ENCODE measurements around the gene API5.

API5 gene

GRCh38 chr11:43360361-43361032 is 48.7 kb downstream of the API5 start:
- DNase-seq, result no peak

DNA sequence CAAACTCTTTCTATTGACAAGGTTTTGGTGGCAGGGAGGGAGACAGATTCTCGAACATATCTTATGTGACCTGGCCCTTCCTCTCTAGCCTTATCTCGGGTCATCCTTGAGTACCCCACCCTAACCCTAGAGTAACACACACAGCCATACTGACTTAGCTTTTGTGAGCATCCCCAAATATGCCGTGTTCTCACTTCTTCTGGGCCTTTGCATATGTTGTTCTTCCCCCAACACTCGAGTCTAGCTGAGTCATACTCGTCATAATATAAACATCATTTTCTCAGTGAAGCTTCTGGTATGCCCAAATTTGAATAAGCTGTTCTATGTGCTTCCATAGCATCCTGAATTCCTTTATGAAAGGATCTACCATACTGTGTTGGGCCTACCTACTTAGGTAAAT is 54.9 kb downstream of the API5 start:
- DNase-seq, result no peak

GRCh38 chr11:43367382-43368178 is 55.8 kb downstream of the API5 start:
- no peak for DNase-seq

GRCh38 chr11:43376065-43376464 is 64.3 kb downstream of the API5 start:
- no peak for DNase-seq

- no peak for DNase-seq
These were observed 64.8 kb downstream of the API5 start for GRCh38 chr11:43376594-43376993.

DNA sequence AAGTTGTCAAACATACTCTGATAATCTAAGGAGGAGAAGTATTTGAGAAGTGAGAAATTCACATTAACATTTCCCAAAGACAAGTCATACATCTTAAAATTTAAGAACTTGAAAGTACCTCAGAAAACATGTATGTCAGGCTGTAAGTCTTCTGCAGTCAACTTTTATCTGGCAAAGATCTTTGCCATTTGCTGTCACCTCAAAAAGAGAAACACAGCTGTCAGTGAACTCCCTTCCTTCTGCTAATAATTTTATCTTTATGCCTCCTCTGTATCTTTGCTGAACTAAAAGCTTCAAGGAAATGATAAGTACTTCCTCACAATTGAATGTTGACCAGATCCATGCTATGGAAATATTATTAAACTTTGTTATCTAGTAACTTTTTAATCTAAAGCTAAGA is 65.6 kb downstream of the API5 start:
- DNase-seq, result no peak

GRCh38 chr11:43378897-43379296 is 67.1 kb downstream of the API5 start:
- DNase-seq, result no peak

GRCh38 chr11:43381802-43382201 is 70.0 kb downstream of the API5 start:
- DNase-seq, result no peak

- no peak for DNase-seq
These were observed 70.8 kb downstream of the API5 start for GRCh38 chr11:43382614-43383013.

DNA sequence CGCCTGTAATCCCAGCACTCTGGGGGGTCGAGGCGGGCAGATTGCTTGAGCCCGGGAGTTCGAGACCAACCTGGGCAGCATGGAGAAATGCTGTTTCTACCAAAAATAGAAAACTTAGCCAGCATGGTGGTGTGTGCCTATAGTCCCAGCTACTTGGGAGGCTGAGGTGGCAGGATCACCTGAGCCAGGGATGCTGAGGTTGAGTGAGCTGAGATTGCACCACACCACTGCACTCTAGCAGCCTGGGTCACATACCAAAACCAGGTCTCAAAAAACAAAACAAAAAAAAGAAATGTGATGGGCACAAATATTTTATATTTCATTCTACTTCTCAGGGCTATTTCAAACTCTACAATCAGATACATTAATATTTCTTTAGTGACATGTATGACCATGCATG is 72.6 kb downstream of the API5 start:
- DNase-seq, result no peak

- no peak for DNase-seq
These were observed 80.9 kb downstream of the API5 start for GRCh38 chr11:43392713-43393112.

GRCh38 chr11:43393765-43394355 is 82.1 kb downstream of the API5 start:
- no peak for DNase-seq

Data from DMS79 treated with DMSO at 0.1 percent for 48 hours (cell line).